HepG2 (cell line): Measurements from ENCODE around the gene CLASP1. TPM values are rescaled to one million over a fixed set of nuclear protein-coding genes. Genes with fewer than 3 reads are reported as not detected.
"Not testable (repeated sequence)": the region's sequence is repeated elsewhere in the genome, so short reads cannot be mapped to it uniquely, and the experiment has no call there.

Experiments used
- ATAC-seq: fragments of 200-7000 bp; cut with Tn5 transposase; 3 replicates; pipeline ENCODE4 v1.9.1; 2020; ENCODE audit warnings: mild to moderate bottlenecking, moderate library complexity
- BruUV-seq: library from RNA; stranded (reverse); fragments of 400-500 nt; replicated peaks from 2 replicates; lab custom pipeline; 2021; lab: Mats Ljungman, UMichigan
- CTCF ChIA-PET: fragments of 300-600 bp; formaldehyde crosslinking; extraction: SDS; loops from one replicate; lab custom pipeline; 2021; ENCODE audit warnings: low total read pairs, inconsistent platforms, low intra/inter-chr PET ratio; lab: Yijun Ruan, JAX
- POLR2A ChIA-PET: fragments of 350-600 bp; sonication (Branson Sonifier 250); formaldehyde crosslinking; loops from one replicate; lab custom pipeline; 2020; ENCODE audit warnings: antibody characterized with exemption, inconsistent platforms; lab: Yijun Ruan, JAX
- DNase-seq: peaks from one replicate; pipeline ENCODE4 v3.0.0-alpha.2; 2015; ENCODE audit warnings: low spot score
- FAIRE-seq: peaks from 3 replicates; lab custom pipeline; 2011; peaks lifted over from hg19 to GRCh38; lab: Jason Lieb, UNC
- H2AFZ ChIP-seq: one replicate; pipeline ENCODE4 v1.6.1; 2011; ENCODE audit warnings: low read length, inconsistent platforms
- H3K27ac ChIP-seq: fragments of 300-600 bp; 3 replicates; pipeline ENCODE4 v1.8.0; 2011; ENCODE audit warnings: mixed run types, mild to moderate bottlenecking, mixed read lengths, low read length, inconsistent platforms; ENCODE audit not compliant: insufficient read depth; ENCODE audit errors: extremely low read length
- H3K27me3 ChIP-seq, 2 experiments: fragments of 200-600 bp in 1 of 2; 2 replicates in 1 of 2; 3 replicates in 1 of 2; pipeline versions ENCODE4 v1.6.0 to v1.8.0; 2011; ENCODE audit warnings: low read length in 2 of 2, mild to moderate bottlenecking in 2 of 2, moderate library complexity in 2 of 2, inconsistent platforms in 1 of 2; ENCODE audit not compliant: insufficient read depth in 2 of 2, control insufficient read depth in 1 of 2
- H3K36me3 ChIP-seq, 2 experiments: fragments of 200-600 bp in 1 of 2; replicated peaks in 1 of 2; 2 replicates in 1 of 2; 3 replicates in 1 of 2; pipeline versions ENCODE4 v1.5.1 to v1.8.0; 2011; ENCODE audit warnings: low read length in 2 of 2, inconsistent platforms in 1 of 2; ENCODE audit not compliant: insufficient read depth in 2 of 2, control insufficient read depth in 1 of 2
- H3K4me1 ChIP-seq: 2 replicates; pipeline ENCODE4 v1.5.1; 2012; ENCODE audit warnings: low read length, inconsistent platforms; ENCODE audit not compliant: insufficient read depth
- H3K4me2 ChIP-seq: 2 replicates; pipeline ENCODE4 v1.6.0; 2011; ENCODE audit warnings: low read depth, low read length, inconsistent platforms
- H3K4me3 ChIP-seq, 3 experiments: fragments of 200-600 bp in 1 of 3; sonication (generic), shearing (Covaris generic) in 1 of 3; replicated peaks in 1 of 3; 2 replicates each; pipeline ENCODE4 v1.5.1; 2011 to 2016; ENCODE audit warnings: low read length in 3 of 3, inconsistent platforms in 2 of 3, low read depth in 2 of 3, mild to moderate bottlenecking in 2 of 3, control low read depth in 1 of 3, mixed read lengths in 1 of 3; ENCODE audit not compliant: insufficient read depth in 1 of 3
- H3K79me2 ChIP-seq: one replicate; pipeline ENCODE4 v1.6.1; 2011; ENCODE audit warnings: low read length, inconsistent platforms; ENCODE audit not compliant: insufficient read depth
- H3K9ac ChIP-seq: 2 replicates; pipeline ENCODE4 v1.6.0; 2011; ENCODE audit warnings: mild to moderate bottlenecking, low read depth, low read length, inconsistent platforms; ENCODE audit not compliant: insufficient read depth
- H3K9me3 ChIP-seq: 2 replicates; pipeline ENCODE4 v1.5.1; 2012; ENCODE audit warnings: mild to moderate bottlenecking, low read length
- H4K20me1 ChIP-seq: 2 replicates; pipeline ENCODE4 v1.6.0; 2011; ENCODE audit warnings: inconsistent platforms, mild to moderate bottlenecking, low read length, moderate library complexity; ENCODE audit not compliant: insufficient read depth
- E2F1 ChIP-seq: sonication (generic); formaldehyde crosslinking; IDR thresholded peaks from 2 replicates; pipeline ENCODE4 v1.5.0; 2020; ENCODE audit warnings: missing genetic modification reagents
- MIER3 ChIP-seq: IDR thresholded peaks from 2 replicates; pipeline ENCODE4 v1.6.1; 2016; ENCODE audit warnings: missing compliant biosample characterization, borderline replicate concordance
- NFIC ChIP-seq: IDR thresholded peaks from 2 replicates; pipeline ENCODE4 v1.6.1; 2012; ENCODE audit warnings: mild to moderate bottlenecking, low read length, inconsistent platforms
- POGZ ChIP-seq: sonication (generic); formaldehyde crosslinking; IDR thresholded peaks from 2 replicates; pipeline ENCODE4 v1.4.0; 2020; ENCODE audit warnings: mild to moderate bottlenecking, missing genetic modification reagents
- RFX3 ChIP-seq: IDR thresholded peaks from 2 replicates; pipeline ENCODE4 v1.6.1; 2016; ENCODE audit warnings: missing biosample characterization, missing genetic modification reagents
- SCMH1 ChIP-seq: sonication (generic); formaldehyde crosslinking; IDR thresholded peaks from 2 replicates; pipeline ENCODE4 v1.9.0; 2021; ENCODE audit warnings: missing genetic modification reagents, mild to moderate bottlenecking, borderline replicate concordance
- SIX4 ChIP-seq: sonication (generic); formaldehyde crosslinking; IDR thresholded peaks from 2 replicates; pipeline ENCODE4 v1.4.0; 2020; ENCODE audit warnings: missing genetic modification reagents
- SP4 ChIP-seq: sonication (generic); formaldehyde crosslinking; IDR thresholded peaks from 2 replicates; pipeline ENCODE4 v1.8.1; 2023; ENCODE audit warnings: mild to moderate bottlenecking, missing genetic modification reagents
- TEAD2 ChIP-seq: sonication (generic); formaldehyde crosslinking; IDR thresholded peaks from 2 replicates; pipeline ENCODE4 v1.9.0; 2021; ENCODE audit warnings: missing genetic modification reagents
- TMF1 ChIP-seq: sonication (generic); formaldehyde crosslinking; IDR thresholded peaks from 2 replicates; pipeline ENCODE4 v1.8.1; 2022; ENCODE audit warnings: low read depth, missing genetic modification reagents
- ZNF317 ChIP-seq: sonication (generic); formaldehyde crosslinking; IDR thresholded peaks from 2 replicates; pipeline ENCODE4 v1.5.0; 2020; ENCODE audit warnings: mild to moderate bottlenecking, missing genetic modification reagents
- ZNF674 ChIP-seq: sonication (generic); formaldehyde crosslinking; IDR thresholded peaks from 2 replicates; pipeline ENCODE4 v1.5.0; 2020; ENCODE audit warnings: low read depth, mild to moderate bottlenecking, missing genetic modification reagents
- ZSCAN9 ChIP-seq: IDR thresholded peaks from 2 replicates; pipeline ENCODE4 v1.6.1; 2016; ENCODE audit warnings: borderline replicate concordance
- WGBS: methylation state at CpG from one replicate; pipeline ENCODE4 v1.1.6; 2017; ENCODE audit warnings: low lambda C conversion rate; 5-methylcytosine and 5-hydroxymethylcytosine counted together
- in situ Hi-C: cut with HindIII; loops from 2 replicates; pipeline ENCODE4 v1.10.0; 2017; ENCODE audit warnings: low pct_unique_long_range_greater_than_20kb; ENCODE audit not compliant: extremely low pct_ligation_motif_present
- intact Hi-C: fragments of 100-400 bp; cut with micrococcal nuclease; formaldehyde crosslinking; loops from one replicate; pipeline ENCODE4 v1.10.0; 2022; ENCODE audit not compliant: unreplicated experiment
- polyA plus RNA-seq, 8 experiments: library from polyadenylated mRNA; depleted of rRNA in 3 of 8; stranded (reverse) in 7 of 8; unstranded in 1 of 8; fragments of >200 nt; fragmentation: Illumina TruSeq in 4 of 8; extraction: Trizol in 4 of 8; gene quantifications; 2 replicates each; pipeline versions ENCODE4 v1.2.1 to v1.2.3, GENCODE V29; 2011 to 2016; ENCODE audit warnings: low read depth in 4 of 8, missing spikeins in 1 of 8, mixed read lengths in 1 of 8; ENCODE audit not compliant: insufficient read depth in 1 of 8
- total RNA-seq, 5 experiments: library from RNA; depleted of rRNA; stranded (reverse); fragments of >200 nt; fragmentation: Illumina TruSeq; extraction: Trizol; gene quantifications; 2 replicates each; pipeline ENCODE4 v1.2.3, GENCODE V29; 2016; ENCODE audit warnings: low read depth in 1 of 5

CLASP1 gene
- total and polyA plus RNA-seq, 2 of the 13 experiments (the other 11 are each of a cell fraction or from before 2014, with no cell fraction given): 11.7 to 47.9 TPM

GRCh38 chr2:121671621-121672020 lies 22.4 kb upstream of the CLASP1 start:
- in situ Hi-C loops: not testable (repeated sequence)

GRCh38 chr2:121670181-121670580 lies 20.9 kb upstream of the CLASP1 start:
- ATAC-seq: no peak
- Histone ChIP-seq H3K4me3 (no peak overlapping the region), H3K27ac (no peak overlapping the region), H2AFZ (no peak overlapping the region), H3K36me3 (no peaks in the 10 kb centered on the region), H3K9me3 (peaks cover 10% of the 10 kb centered on the region; the same call in 1 of the 2 replicates), H4K20me1 (no peaks in the 10 kb centered on the region), H3K4me1 (peaks cover 15% of the 10 kb centered on the region), H3K79me2 (no peaks in the 10 kb centered on the region), H3K9ac (no peak overlapping the region), H3K27me3 (no peaks in the 10 kb centered on the region), H3K4me2 (no peak overlapping the region)
- intact Hi-C loops: no loop called here
- FAIRE-seq: peak; percentile 4
- DNase-seq: no peak
- ChIA-PET CTCF (no interaction called here), POLR2A (interaction anchor here (1.0 to 2.0 kb wide), 2 partner anchors 20 kb away, joined by 3 to 5 read pairs; partner anchors contain the start of gene CLASP1)
- in situ Hi-C loops: no loop called here
- BruUV-seq: no TSS peak
- no peak for TF ChIP-seq TMF1 (CRISPR knock-in tag)
- no peak for TF ChIP-seq SIX4
- TF ChIP-seq RFX3: no peak
- no peak for TF ChIP-seq ZNF674
- no peak for TF ChIP-seq ZNF317 (CRISPR knock-in tag)
- no peak for TF ChIP-seq ZSCAN9 (CRISPR knock-in tag)
- TF ChIP-seq SP4 (CRISPR knock-in tag): no peak
- no peak for TF ChIP-seq E2F1 (CRISPR knock-in tag)
- TF ChIP-seq NFIC: no peak
- no peak for TF ChIP-seq MIER3 (CRISPR knock-in tag)
- no peak for TF ChIP-seq SCMH1
- TF ChIP-seq TEAD2 (CRISPR knock-in tag): no peak
- no peak for TF ChIP-seq POGZ (CRISPR knock-in tag)
- TF ChIP-seq, all 625 proteins: peak for 0

More at GRCh38 chr2:121671621-121672020, 22.4 kb upstream of the CLASP1 start:
- WGBS: 100% methylated on average over 1 of the region's 1 CpG
- H3K4me2 ChIP-seq, H3K9ac ChIP-seq, DNase-seq, BruUV-seq, H3K36me3 ChIP-seq, intact Hi-C loops, ATAC-seq, H3K4me1 ChIP-seq, H3K79me2 ChIP-seq, POLR2A ChIA-PET, FAIRE-seq, CTCF ChIA-PET, H2AFZ ChIP-seq, H4K20me1 ChIP-seq, H3K27me3 ChIP-seq, H3K4me3 ChIP-seq, H3K27ac ChIP-seq: not testable (repeated sequence)
- peaks cover 23% of the 10 kb centered on the region; the same call in 1 of the 2 replicates for H3K9me3 ChIP-seq
